Vagina (tissue), 2 donors: Measurements from ENCODE around the gene SMG7.

ENCODE experiments used
- POLR2A ChIP-seq, 2 donors: fragments of 450-650 bp; IDR thresholded peaks; one replicate each; pipeline ENCODE4 v1.6.1; 2017; ENCODE audit warnings: antibody characterized with exemption in 2 of 2, mild to moderate bottlenecking in 2 of 2, moderate library complexity in 2 of 2
- TF ChIP-seq, protein P1 (sequence below), 3 experiments: fragments of 450-650 bp in 2 of 3; fragments of 200-600 bp in 1 of 3; sonication (generic) in 1 of 3; IDR thresholded peaks; one replicate each; pipeline ENCODE4 v1.5.1; 2017 to 2019; ENCODE audit warnings: antibody characterized with exemption in 3 of 3, mild to moderate bottlenecking in 2 of 3, moderate library complexity in 2 of 3

GRCh38 chr1:183571678-183572268 lies 99.5 kb downstream of the SMG7 start:
- TF ChIP-seq POLR2A (IDR thresholded peaks at IDR 0.05), result no peak
- TF ChIP-seq, protein P1, sequence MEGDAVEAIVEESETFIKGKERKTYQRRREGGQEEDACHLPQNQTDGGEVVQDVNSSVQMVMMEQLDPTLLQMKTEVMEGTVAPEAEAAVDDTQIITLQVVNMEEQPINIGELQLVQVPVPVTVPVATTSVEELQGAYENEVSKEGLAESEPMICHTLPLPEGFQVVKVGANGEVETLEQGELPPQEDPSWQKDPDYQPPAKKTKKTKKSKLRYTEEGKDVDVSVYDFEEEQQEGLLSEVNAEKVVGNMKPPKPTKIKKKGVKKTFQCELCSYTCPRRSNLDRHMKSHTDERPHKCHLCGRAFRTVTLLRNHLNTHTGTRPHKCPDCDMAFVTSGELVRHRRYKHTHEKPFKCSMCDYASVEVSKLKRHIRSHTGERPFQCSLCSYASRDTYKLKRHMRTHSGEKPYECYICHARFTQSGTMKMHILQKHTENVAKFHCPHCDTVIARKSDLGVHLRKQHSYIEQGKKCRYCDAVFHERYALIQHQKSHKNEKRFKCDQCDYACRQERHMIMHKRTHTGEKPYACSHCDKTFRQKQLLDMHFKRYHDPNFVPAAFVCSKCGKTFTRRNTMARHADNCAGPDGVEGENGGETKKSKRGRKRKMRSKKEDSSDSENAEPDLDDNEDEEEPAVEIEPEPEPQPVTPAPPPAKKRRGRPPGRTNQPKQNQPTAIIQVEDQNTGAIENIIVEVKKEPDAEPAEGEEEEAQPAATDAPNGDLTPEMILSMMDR (IDR thresholded peaks at IDR 0.05), result no peak
